Hematopoietic multipotent progenitor cell treated with erythropoietin and hydrocortisone succinate and interleukin-3 and kit ligand, for 15 days (in vitro differentiated cells): ENCODE measurements around the gene CAMK1D.
"Not testable (repeated sequence)": the region's sequence is repeated elsewhere in the genome, so short reads cannot be mapped to it uniquely, and the experiment has no call there.

Experiments used
- DNase-seq: peaks from one replicate; pipeline ENCODE4 v3.0.0-alpha.2; 2015; ENCODE audit warnings: low spot score

Gene CAMK1D

DNA sequence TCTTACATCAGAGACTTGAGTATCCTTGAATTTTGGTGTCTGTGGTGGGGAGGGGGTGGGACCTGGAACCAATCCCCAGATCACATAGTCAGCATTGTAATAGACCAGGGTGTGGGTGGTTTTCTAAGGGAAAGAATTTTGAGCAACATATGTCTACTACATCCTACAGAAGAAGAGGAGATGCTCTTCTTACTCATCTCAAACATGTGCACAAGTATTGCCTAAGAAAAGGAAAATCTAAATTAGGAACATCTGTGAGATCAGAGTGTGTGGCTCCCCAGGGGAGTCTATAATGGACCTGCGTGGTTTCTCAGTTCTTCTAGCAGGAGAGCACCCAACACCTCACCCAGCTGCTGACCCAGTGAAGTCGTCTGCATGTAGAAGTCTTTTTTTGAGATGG is 503.3 kb downstream of the CAMK1D start:
- no peak for DNase-seq

DNA sequence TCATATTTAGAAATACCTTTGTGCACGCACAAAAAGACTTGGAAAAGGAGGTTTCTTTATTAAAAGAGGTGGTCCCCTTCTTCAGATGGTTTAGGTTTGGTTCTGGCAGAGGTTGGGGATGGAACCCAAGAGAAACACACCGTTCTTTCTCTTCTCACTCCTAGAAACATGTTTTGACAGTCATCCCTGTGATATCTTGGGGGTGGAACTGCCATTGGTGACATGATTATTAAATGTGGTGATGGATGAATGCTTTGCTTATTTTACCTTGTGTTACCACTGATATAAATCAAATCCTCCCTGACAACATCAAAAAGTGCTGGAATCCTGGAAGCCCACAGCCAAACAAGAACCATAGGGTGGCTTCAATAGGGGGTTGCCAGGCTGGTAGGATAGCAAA is 505.6 kb downstream of the CAMK1D start:
- no peak for DNase-seq

DNA sequence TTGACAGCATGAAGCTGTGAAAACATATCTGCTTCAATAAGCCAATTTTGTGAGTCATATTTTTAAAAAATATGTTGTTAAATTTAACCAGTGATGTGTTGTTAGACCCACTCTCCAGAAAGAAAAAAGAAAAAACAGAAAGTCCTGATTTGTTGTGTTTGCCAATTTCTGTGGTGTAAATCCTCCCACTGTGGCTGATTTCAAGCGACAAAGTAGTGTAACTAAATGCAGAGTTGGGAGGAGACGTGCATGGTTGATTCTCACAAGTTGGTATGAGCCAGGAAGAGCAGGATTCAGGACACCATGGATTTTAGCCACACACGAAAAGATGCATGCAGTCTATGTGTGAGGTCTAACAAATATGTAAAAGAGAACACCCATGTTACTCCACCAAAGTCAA is 513.1 kb downstream of the CAMK1D start:
- no peak for DNase-seq

DNA sequence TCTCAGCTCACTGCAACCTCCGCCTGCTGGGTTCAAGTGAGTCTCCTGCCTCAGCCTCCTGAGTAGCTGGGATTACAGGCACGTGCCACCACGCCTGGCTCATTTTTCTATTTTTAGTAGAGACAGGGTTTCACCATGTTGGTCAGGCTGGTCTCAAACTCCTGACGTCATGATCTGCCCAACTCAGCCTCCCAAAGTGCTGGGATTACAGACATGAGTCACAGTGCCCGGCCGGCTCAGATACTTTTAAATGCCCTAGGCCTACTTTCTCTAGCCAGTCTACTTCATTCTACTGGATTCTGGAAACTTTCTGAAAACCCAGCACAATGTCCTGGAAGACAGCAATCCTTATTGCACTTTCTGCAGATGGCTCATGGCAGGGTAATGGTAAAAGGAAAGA is 516.2 kb downstream of the CAMK1D start:
- not testable (repeated sequence) for DNase-seq

DNA sequence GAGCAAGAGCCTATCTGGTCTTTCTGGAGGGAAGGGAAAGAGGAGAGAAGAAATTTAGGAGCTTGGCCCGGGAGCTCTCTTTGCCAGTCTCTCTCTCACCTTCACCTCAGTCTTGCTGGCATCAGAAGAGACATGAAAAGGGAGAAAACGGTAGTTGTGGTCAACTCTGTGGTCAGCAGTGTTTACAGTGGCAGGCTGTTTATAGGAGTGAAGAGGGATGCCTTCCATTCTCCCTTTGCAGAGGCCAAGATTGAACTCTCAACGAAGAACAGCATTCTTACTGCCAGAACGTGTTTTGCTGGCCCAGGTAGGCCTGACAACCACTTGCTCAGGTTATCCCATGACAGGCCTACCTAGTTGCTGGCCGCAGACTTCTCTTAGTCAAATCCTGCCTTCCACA is 518.9 kb downstream of the CAMK1D start:
- no peak for DNase-seq

DNA sequence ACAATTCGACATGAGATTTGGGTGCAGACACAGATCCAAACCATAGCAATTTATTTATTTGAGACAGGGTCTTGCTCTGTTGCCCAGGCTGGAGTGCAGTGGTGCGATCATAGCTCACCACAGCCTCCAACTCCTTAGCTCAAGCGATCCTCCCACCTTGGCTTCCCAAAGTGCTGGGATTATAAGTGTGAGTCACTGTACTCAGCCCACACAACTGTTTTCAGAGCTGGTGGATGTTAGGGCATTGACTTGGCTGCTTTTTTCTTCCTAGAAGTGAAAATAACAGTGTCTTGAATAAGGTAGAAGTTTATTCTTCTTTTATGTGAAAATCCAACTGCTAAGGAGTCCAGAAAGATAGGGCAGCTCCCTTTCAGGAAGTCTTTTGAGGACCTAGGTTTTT is 520.1 kb downstream of the CAMK1D start:
- no peak for DNase-seq

DNA sequence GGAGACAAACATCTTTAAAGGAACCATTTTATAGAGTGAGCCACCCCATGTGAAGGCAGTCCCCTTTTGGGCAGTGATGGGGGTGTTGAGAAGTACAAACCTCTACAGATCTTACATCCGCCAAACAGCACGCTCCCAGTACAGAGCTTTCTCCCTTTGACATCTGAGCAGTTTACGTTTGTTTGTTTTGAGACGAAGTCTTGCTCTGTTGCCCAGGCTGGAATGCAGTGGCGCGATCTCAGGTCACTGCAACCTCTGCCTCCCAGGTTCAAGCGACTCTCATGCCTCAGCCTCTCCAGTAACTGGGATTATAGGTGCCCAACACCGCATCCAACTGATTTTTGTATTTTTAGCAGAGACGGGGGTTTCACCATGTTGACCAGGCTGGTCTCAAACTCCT is 523.2 kb downstream of the CAMK1D start:
- DNase-seq, result no peak

DNA sequence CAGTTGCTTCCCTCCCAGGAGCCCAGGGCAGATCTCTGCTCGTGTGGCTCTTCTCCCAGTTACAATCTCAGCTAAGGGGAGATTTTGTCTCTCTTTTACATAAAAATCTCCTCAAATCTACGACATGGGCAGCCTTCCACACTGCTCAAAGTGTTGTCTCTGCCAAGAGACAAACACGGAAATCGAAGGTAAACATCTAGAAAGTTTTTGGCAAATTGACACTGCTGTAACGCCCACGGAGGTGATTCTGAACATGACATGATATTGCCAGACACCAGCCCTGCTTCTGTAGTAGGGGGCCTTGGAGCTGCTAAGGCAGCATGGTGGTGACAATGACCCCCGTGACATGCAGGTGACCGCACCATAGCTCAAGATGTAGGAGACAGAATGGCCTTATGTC is 523.8 kb downstream of the CAMK1D start:
- no peak for DNase-seq

DNA sequence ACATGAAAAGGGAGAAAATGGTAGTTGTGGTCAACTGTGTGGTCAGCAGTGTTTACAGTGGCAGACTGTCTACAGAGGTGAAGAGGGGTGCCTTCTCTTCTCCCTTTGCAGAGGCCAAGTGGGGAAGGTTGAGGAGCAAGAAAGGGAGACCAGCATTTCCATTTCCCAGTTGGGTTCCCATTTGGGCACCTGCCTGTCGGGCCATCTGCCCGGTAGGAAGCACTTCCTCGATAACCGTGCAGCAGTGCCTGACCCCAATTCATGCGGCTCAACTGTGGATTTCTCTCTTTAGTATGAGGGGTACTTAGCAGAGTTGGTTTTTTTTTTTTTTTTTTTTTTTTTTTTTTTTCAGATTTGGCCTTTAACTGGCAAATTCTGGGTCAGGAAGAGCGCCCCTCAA is 525.2 kb downstream of the CAMK1D start:
- no peak for DNase-seq

DNA sequence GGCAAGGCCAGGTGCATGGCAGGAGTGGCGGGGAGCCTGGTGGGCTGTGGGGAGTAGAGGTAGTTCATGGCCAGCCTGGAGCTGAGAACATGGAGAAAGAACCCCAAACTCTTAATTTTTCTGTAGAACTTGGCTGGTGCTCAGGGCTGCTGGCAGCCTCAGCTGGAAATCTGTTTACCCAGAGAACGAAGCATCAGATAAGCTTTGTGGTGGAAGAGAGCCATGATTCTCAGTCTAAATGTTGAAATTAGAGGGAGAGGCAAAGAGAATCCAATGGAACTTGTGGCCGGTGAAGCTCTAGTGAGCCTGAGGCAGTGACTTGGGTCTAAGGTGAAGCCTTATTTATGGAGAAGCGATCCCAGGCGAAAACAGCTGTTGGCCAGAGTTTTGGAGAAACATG is 525.8 kb downstream of the CAMK1D start:
- DNase-seq, result no peak

DNA sequence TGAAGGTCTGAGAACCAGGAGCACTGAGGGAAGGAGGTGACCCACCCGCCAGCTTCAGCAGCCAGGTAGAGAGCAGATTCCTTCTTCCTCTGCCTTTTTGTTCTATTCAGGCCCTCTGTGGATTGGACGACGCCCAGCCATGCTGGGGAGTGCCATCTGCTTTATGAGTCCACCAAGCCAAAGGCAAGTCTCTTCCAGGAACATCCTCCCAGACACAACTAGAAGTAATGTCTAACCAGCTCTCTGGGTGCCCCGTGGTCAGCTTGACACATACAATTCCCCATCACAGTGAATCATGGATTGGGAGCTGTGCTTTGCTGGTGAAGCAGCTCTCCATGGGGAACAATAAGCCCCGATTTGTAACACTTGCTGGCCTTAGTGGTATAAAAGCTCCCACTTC is 526.9 kb downstream of the CAMK1D start:
- no peak for DNase-seq

DNA sequence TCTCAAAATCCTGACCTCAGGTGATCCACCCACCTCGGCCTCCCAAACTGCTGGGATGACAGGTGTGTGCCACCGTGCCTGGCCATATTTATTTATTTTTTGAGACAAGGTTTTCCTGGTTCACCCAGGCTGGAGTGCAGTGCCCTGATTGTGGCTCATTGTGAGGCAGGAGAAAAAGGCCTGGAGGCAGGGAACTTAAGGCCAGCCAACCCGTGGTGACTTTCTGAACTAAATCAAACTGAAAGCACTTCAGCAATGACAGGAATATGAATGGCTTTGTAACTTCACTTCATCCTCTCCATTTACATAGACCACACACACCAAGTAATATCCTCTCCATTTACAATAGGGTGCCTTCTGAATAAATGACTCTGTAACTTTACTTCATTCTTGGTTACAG is 527.8 kb downstream of the CAMK1D start:
- no peak for DNase-seq

DNA sequence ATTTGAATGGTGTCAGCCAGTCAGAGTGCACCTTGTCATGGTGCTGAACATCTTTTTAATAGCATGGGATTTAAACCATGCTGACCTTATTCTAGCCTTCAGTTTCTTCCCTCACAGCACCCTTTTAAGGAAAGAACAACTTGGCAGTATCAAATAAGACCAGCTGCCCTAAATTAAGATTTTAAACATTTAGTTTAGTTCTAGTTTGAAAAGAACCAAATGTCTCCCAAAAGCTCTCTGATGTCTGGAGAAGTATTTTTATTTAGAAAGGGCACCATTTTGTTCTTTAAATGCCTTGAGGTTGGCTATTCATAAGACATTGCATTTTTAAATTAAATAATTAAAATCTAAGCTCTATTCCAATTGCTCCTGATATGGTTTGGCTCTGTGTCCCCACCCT is 531.1 kb downstream of the CAMK1D start:
- DNase-seq, result no peak

DNA sequence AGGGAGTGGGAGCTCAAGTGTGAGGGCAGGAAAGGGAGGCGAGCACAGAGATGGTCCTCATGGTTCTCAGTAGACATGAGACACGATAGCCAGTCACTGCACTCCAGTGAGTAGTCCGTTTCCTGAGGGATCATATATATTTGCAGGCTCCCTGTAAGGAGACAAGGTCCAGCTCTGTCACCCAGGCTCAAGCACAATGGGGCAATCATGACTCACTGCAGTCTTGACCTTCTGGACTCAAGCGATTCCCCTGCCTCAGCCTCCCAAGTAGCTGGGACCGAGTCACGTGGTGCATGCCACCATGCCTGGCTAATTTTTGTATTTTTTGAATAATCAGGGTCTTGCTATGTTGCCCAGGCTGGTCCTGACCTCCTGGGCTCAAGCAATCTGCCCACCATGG is 535.5 kb downstream of the CAMK1D start:
- no peak for DNase-seq
